C4-2B (cell line): ENCODE results near the gene SLC22A17.

Source experiments
- CTCF ChIP-seq: fragments of 450-650 bp; conservative IDR thresholded peaks from 2 replicates; pipeline ENCODE4 v1.5.1; 2017; ENCODE audit warnings: mild to moderate bottlenecking
- ZFX ChIP-seq: fragments of 450-650 bp; IDR thresholded peaks from 2 replicates; pipeline ENCODE4 v1.6.1; 2017

- TF ChIP-seq CTCF (no peak), ZFX (no peak)
Measured at GRCh38 chr14:23376482-23377197, 24.0 kb upstream of the SLC22A17 start, which contains the start of gene CMTM5.
